ENCODE measurements around the gene KTN1.

Gene KTN1

GRCh38 chr14:55579724-55580469 lies at the start of gene KTN1:
Gene KTN1 (plus strand): TSS chr14:55580207. CDS start chr14:55612049, 31,842 bp downstream.
- peak; percentile 88 for DNase-seq

- DNase-seq, result no peak
Measured at GRCh38 chr14:55530464-55530863, 49.5 kb upstream of the KTN1 start.

- peak; percentile 32 for DNase-seq
Measured at GRCh38 chr14:55532645-55533344, 47.2 kb upstream of the KTN1 start.

- no peak for DNase-seq
Measured at GRCh38 chr14:55533960-55534359, 46.0 kb upstream of the KTN1 start.

- no peak for DNase-seq
Measured at GRCh38 chr14:55535516-55536203, 44.3 kb upstream of the KTN1 start.

GRCh38 chr14:55536204-55536708 lies 43.8 kb upstream of the KTN1 start:
- DNase-seq, result no peak

GRCh38 chr14:55537782-55538181 lies 42.2 kb upstream of the KTN1 start:
- no peak for DNase-seq

- no peak for DNase-seq
Measured at GRCh38 chr14:55539975-55540374, 40.0 kb upstream of the KTN1 start.

- no peak for DNase-seq
Measured at GRCh38 chr14:55540847-55541773, 38.9 kb upstream of the KTN1 start.

- no peak for DNase-seq
Measured at GRCh38 chr14:55545779-55546178, 34.2 kb upstream of the KTN1 start.

- no peak for DNase-seq
Measured at GRCh38 chr14:55546212-55546874, 33.7 kb upstream of the KTN1 start.

- no peak for DNase-seq
Measured at GRCh38 chr14:55547650-55548315, 32.2 kb upstream of the KTN1 start.

GRCh38 chr14:55553791-55554190 lies 26.2 kb upstream of the KTN1 start:
- no peak for DNase-seq

- DNase-seq, result peak; percentile 78
Measured at GRCh38 chr14:55556929-55557623, 22.9 kb upstream of the KTN1 start.

GRCh38 chr14:55562135-55562534 lies 17.9 kb upstream of the KTN1 start:
- DNase-seq, result no peak

- no peak for DNase-seq
Measured at GRCh38 chr14:55568618-55569017, 11.4 kb upstream of the KTN1 start.

GRCh38 chr14:55571125-55571889 lies 8.7 kb upstream of the KTN1 start:
- DNase-seq, result no peak

- DNase-seq, result no peak
Measured at GRCh38 chr14:55572578-55572977, 7.4 kb upstream of the KTN1 start.

GRCh38 chr14:55574988-55575387 lies 5.0 kb upstream of the KTN1 start:
- DNase-seq, result no peak

- DNase-seq, result no peak
Measured at GRCh38 chr14:55577229-55577628, 2.8 kb upstream of the KTN1 start.

All from femur (tissue), 1 donor.